ENCODE data around the gene PTPRB. TPM values are rescaled to one million over a fixed set of nuclear protein-coding genes. Genes with fewer than 3 reads are reported as not detected.
A peak's percentile ranks its signal among the peaks of the same experiment; 100 is the strongest.

PTPRB gene
- total RNA-seq, 4 donors from 2014 or later, result 36.8 to 107 (median 63.1) TPM

- Histone ChIP-seq H3K27ac (no peak overlapping the region), H3K4me1 (no peaks in the 10 kb centered on the region), H3K27me3 (no peaks in the 10 kb centered on the region), H3K4me3 (no peak overlapping the region), H3K36me3 (no peaks in the 10 kb centered on the region), H3K9me3 (no peaks in the 10 kb centered on the region)
- DNase-seq, result no peak
- intact Hi-C loops (cut with DNase I; ENCODE audit: low total_unique reads), result no loop called here
- TF ChIP-seq CTCF (IDR thresholded peaks at IDR 0.05), result no peak
Measured at GRCh38 chr12:70639535-70639934, 2.3 kb upstream of the PTPRB start.

DNA sequence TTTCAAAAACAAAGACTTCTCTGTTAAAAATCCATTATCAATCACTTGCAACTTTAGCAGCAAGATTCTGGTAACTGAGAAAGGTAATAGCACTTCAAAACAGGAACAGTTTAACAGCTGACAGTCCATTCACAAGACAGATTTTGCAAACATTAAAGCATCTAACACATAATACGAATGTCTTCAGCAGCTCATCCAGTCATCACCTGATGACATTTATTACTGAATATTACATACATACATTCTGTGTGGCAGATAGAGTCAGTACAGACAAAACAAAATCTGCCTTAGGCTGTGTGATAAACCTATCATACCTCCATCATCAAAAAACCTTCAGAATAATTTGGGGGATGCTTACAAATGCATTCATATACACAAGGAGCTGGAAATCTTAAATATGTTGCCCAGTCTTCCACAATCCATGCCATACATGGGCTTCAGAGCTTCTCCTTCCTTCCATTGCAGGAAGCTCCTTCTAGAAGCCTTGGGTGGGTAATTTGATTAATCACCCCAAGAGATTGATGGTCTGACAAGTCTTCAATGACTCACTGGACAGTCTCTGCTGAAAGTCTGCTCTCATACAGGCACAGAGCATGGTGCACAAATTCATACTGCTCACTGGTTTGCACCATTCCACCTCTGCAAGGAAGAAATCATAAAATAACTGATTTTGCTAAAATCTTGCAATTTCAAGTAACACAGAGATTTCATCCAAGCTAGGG is 1.6 kb upstream of the PTPRB start:
- no peaks in the 10 kb centered on the region for H3K36me3 ChIP-seq
- intact Hi-C loops (cut with DNase I; ENCODE audit: low total_unique reads), result no loop called here
- DNase-seq, result no peak
- H3K4me3 ChIP-seq, result no peak overlapping the region
- H3K4me1 ChIP-seq, result no peaks in the 10 kb centered on the region
- no peaks in the 10 kb centered on the region for H3K27me3 ChIP-seq
- H3K9me3 ChIP-seq, result no peaks in the 10 kb centered on the region
- TF ChIP-seq CTCF (IDR thresholded peaks at IDR 0.05) (no peak), POLR2A (IDR thresholded peaks at IDR 0.05) (no peak)
- no peak overlapping the region for H3K27ac ChIP-seq

DNA sequence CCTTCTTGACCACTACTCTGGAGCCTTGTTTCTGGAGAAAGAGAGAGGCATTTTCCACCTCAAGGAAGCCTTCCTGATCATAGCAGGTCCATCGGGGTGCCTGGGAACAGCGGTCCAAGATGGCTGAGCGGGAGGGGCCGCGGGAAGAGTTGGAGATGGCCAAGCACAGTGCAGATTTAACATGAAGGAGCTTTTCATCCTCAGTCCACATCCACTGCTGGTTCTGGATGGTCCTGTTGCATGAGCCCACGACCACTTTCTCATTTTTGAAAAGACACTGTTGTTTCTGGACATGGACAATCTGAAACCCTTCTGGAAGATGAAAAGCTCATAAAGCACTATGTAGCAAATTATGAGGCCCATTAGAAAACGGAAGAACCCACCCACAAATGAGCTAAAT is 1.5 kb downstream of the PTPRB start:
- no peak for TF ChIP-seq CTCF (IDR thresholded peaks at IDR 0.05)
- no peak for TF ChIP-seq POLR2A (IDR thresholded peaks at IDR 0.05)
- Histone ChIP-seq H3K4me3 (no peak overlapping the region), H3K4me1 (no peaks in the 10 kb centered on the region), H3K27ac (peak overlapping the region; percentile 20 to 78), H3K9me3 (no peaks in the 10 kb centered on the region), H3K36me3 (no peaks in the 10 kb centered on the region), H3K27me3 (no peaks in the 10 kb centered on the region)
- intact Hi-C loops (cut with DNase I; ENCODE audit: low total_unique reads), result no loop called here
- no peak for DNase-seq

GRCh38 chr12:70628701-70629480 is 8.3 kb downstream of the PTPRB start:
- intact Hi-C loops (cut with DNase I; ENCODE audit: low total_unique reads), result no loop called here
- Histone ChIP-seq H3K36me3 (no peaks in the 10 kb centered on the region), H3K27ac (peak overlapping the region in 1 of 2 donors; percentile 27), H3K4me3 (no peak overlapping the region), H3K27me3 (no peaks in the 10 kb centered on the region), H3K4me1 (no peaks in the 10 kb centered on the region), H3K9me3 (no peaks in the 10 kb centered on the region)
- DNase-seq, result no peak
- TF ChIP-seq CTCF (IDR thresholded peaks at IDR 0.05) (no peak), POLR2A (IDR thresholded peaks at IDR 0.05) (no peak)

DNA sequence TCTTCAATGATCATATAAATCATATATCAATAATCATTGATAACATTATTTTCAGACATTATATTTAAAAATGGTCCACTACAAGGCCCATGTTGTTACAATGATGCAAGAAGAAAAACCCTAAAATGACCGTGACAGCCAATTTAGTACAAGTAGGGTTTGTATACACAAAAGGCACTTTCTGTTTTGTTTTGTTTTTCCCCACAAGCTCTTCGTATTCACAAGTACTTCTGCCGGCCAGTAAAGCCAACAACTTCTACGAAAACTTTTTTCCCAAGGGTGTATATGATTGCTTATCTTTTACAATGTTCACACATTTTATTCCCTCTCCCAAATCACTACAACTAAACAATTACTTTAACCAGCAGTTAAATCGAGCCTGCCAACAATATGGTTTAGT is 9.6 kb downstream of the PTPRB start:
- intact Hi-C loops (cut with DNase I; ENCODE audit: low total_unique reads), result no loop called here
- no peaks in the 10 kb centered on the region for H3K9me3 ChIP-seq
- H3K4me1 ChIP-seq, result no peaks in the 10 kb centered on the region
- no peaks in the 10 kb centered on the region for H3K27me3 ChIP-seq
- no peak overlapping the region for H3K4me3 ChIP-seq
- TF ChIP-seq POLR2A (IDR thresholded peaks at IDR 0.05), result no peak
- no peak for TF ChIP-seq CTCF (IDR thresholded peaks at IDR 0.05)
- no peak for DNase-seq
- H3K27ac ChIP-seq, result peak overlapping the region; percentile 8 to 25
- no peaks in the 10 kb centered on the region for H3K36me3 ChIP-seq
